ENCODE data around the gene CMPK1. TPM values are rescaled to one million over a fixed set of nuclear protein-coding genes. Genes with fewer than 3 reads are reported as not detected.

CMPK1 gene
- total RNA-seq, 2 experiments from 2014 or later: 116 TPM

DNA sequence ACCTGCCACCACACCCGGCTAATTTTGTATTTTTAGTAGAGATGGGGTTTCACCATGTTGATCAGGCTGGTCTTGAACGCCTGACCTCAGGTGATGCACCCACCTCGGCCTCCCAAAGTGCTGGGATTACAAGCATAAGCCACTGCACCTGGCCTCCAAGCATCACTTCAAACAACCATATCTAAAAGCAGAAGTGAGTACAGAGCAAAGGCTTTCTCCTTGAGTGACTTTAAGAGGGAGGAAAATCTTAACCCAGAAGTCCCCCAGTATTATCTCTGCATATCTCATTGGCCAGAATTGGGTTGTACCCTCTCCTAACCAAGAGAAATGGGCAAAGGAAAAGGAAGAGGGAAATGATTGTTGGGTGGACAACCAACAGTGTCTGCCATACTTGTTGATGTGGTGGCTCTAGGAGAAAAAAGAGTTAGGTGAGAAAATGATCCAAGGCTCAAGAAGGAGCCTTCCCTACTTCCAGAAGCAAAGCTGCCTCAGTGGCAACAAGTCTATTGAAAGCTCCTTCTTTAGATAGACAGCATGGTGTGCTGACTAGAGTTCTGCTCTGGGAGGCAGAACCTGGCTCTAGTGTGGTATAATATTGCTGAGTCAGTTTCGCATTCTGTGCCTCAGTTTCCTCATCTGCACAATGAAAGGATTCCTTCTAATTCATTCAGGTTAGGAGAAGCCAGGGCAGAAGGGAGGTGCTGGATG, 65.7 kb downstream of the CMPK1 start:
- H3K27me3 Mint-ChIP-seq: peaks cover 6% of the 10 kb centered on the region
- no peak for DNase-seq
- intact Hi-C loops (cut with micrococcal nuclease): no loop called here
- ChIA-PET CTCF (interaction anchor here (1.5 kb wide), 1 partner anchor 38 kb away, joined by 3 read pairs; the partner anchor contains the start of gene FOXD2), POLR2A (no interaction called here)
- H3K4me1 Mint-ChIP-seq (ENCODE audit: low read depth): no peaks in the 10 kb centered on the region
- no peaks in the 10 kb centered on the region for H3K36me3 Mint-ChIP-seq
- no peaks in the 10 kb centered on the region for H3K9me3 Mint-ChIP-seq
- no peak overlapping the region for H3K27ac Mint-ChIP-seq
- H3K4me3 Mint-ChIP-seq: no peak overlapping the region

DNA sequence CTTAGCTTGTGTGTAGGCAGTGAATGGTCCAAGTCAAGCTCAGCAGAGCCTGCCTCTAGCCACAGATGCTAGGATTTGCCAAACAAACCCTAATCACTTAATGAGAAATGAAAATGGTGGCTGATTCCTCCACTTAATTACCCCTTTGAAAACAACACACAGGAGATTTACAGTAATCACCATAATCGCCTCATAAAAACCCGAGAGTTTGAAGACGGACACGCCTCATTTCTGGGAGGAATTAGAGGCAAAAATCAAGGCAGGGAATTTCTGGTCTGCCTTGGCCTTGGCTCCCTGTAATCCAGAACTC, 66.2 kb downstream of the CMPK1 start:
- no peak for DNase-seq
- POLR2A ChIA-PET: no interaction called here
- CTCF ChIA-PET: no interaction called here
- H3K4me1 Mint-ChIP-seq (ENCODE audit: low read depth): no peaks in the 10 kb centered on the region
- intact Hi-C loops (cut with micrococcal nuclease): no loop called here
- H3K4me3 Mint-ChIP-seq: no peak overlapping the region
- H3K9me3 Mint-ChIP-seq: no peaks in the 10 kb centered on the region
- H3K36me3 Mint-ChIP-seq: no peaks in the 10 kb centered on the region
- H3K27me3 Mint-ChIP-seq: peaks cover 6% of the 10 kb centered on the region
- H3K27ac Mint-ChIP-seq: no peak overlapping the region

DNA sequence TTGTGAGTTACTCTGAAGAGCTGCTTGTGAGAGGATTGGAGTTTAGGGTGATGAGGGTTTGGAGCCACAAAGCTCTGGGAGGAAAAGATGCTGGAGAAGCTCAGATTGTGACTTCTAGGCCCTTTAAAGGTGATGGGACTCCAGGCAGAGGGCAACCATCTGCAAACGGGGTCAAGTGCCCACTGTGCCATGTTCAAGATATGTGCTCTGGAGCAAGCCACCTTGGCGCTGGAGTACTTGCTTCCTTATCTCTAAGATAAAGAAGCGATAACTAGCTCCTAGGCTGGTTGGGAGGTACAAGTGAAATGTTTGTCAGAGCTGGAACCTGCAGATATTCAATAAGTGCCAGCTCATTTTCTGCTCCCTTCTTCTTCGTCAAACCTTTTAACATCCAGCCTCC, 68.2 kb downstream of the CMPK1 start:
- POLR2A ChIA-PET: no interaction called here
- H3K4me3 Mint-ChIP-seq: no peak overlapping the region
- no peak for DNase-seq

DNA sequence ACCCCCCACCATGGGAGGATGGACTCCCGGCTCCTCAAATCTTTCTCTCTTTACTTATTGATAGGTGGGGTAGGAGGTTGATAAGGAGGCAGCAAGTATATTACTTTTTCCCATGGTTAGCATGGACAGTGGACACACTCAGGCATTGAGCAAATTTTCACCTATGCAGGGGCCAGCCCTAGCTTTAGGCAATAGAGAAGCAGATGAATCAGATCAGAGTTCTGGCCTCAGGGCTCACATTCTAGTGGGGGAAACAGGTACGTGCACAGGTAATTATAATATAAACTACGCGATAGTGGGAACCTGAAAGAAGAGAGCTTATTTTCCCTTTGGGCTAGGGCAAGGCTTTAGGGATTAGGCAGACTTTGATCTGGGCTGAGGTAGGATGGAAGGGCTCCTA, 69.0 kb downstream of the CMPK1 start:
- H3K9me3 Mint-ChIP-seq: no peaks in the 10 kb centered on the region

More for the DNA sequence above, 68.2 kb downstream of the CMPK1 start:
- H3K36me3 Mint-ChIP-seq: no peaks in the 10 kb centered on the region
- H3K27me3 Mint-ChIP-seq: peaks cover 8% of the 10 kb centered on the region
- no peaks in the 10 kb centered on the region for H3K4me1 Mint-ChIP-seq (ENCODE audit: low read depth)
- no peaks in the 10 kb centered on the region for H3K9me3 Mint-ChIP-seq
- intact Hi-C loops (cut with micrococcal nuclease): no loop called here
- CTCF ChIA-PET: interaction anchor here (1.0 to 1.1 kb wide), 3 partner anchors 14 to 223 kb away, joined by 3 read pairs; partner anchors contain the start of gene FOXD2
- no peak overlapping the region for H3K27ac Mint-ChIP-seq

DNA sequence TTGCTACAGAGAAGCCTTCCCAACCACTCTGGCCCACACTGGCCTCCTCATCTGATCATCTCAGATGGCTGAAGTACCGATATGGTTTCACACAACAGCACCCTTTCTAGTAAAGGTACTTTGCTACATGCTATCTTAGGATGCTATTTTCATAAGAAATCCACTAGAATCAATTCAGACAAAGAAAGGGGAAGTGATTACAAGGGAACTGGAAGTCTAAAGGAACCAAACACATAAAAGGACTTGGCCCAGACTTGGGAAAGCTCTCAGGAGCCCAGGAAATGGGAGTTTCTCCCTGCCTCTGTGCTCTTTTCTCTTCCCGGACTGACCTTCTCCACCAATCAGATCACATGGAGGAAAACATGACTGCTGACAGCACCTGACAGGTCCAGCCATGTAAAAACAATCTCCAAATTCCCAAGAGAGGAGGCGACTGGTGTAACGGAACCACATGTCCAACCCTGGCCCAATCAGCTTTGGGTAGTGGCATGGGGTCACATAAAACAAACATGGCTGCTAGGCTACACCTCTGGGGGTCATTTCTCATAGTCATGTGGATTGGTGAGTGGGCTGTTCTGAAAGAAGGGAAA, 69.8 kb downstream of the CMPK1 start:
- ChIA-PET CTCF (no interaction called here), POLR2A (no interaction called here)
- Mint-ChIP-seq H3K27ac (no peak overlapping the region), H3K4me3 (no peak overlapping the region), H3K9me3 (no peaks in the 10 kb centered on the region), H3K27me3 (peaks cover 8% of the 10 kb centered on the region), H3K36me3 (no peaks in the 10 kb centered on the region), H3K4me1 (ENCODE audit: low read depth) (no peaks in the 10 kb centered on the region)
- intact Hi-C loops (cut with micrococcal nuclease): no loop called here
- DNase-seq: no peak

More for the DNA sequence above, 69.0 kb downstream of the CMPK1 start:
- ChIA-PET CTCF (interaction anchor here (1.0 to 1.1 kb wide), 2 partner anchors 15 to 224 kb away, joined by 3 read pairs; no protein-coding TSS in a partner anchor), POLR2A (no interaction called here)
- Mint-ChIP-seq H3K36me3 (no peaks in the 10 kb centered on the region), H3K27ac (no peak overlapping the region), H3K4me3 (no peak overlapping the region), H3K4me1 (ENCODE audit: low read depth) (no peaks in the 10 kb centered on the region), H3K27me3 (peaks cover 8% of the 10 kb centered on the region)
- DNase-seq: no peak
- intact Hi-C loops (cut with micrococcal nuclease): no loop called here

DNA sequence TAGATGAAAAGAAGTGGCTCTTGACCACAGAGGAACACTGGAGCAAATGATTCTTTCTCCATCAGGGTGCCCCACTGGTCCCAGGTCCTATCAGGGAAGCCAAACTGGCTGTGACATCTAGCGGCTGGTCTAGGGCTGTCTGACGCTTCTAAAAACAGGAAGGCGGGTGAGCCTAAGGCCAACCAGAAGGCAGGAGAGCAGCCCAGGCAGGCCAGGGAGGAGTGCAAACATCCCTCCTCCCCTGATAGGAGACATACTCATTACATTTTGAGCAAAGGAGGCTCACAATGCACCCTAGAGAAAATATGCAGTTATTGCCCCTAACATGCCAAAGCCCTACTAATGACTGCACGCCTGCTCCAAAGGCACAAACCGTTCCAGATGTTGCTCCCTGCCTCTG, 72.1 kb downstream of the CMPK1 start:
- Mint-ChIP-seq H3K4me1 (ENCODE audit: low read depth) (no peaks in the 10 kb centered on the region), H3K27ac (no peak overlapping the region), H3K9me3 (no peaks in the 10 kb centered on the region), H3K36me3 (no peaks in the 10 kb centered on the region), H3K27me3 (peaks cover 6% of the 10 kb centered on the region), H3K4me3 (no peak overlapping the region)
- no peak for DNase-seq
- intact Hi-C loops (cut with micrococcal nuclease): no loop called here
- CTCF ChIA-PET: interaction anchor here (0.7 to 1.9 kb wide), 2 partner anchors 17 to 23 kb away, joined by 4 to 6 read pairs; no protein-coding TSS in a partner anchor
- POLR2A ChIA-PET: no interaction called here

DNA sequence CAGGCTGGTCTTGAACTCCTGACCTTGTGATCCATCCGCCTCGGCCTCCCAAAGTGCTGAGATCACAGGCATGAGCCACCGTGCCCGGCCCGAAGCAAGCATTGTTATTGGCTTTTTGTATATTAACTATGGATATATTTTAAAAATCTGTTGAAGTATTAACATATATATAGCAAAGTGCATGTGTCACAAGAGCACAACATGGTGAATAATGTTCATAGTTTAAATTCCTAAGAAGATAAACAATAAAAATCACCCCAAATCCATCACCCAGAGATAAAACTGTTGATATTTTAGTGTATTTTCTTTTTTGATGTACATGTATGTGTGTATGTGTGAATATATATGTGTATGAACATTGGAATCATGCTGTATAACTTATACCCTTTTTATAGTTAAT, 73.4 kb downstream of the CMPK1 start:
- peaks cover 6% of the 10 kb centered on the region for H3K27me3 Mint-ChIP-seq
- H3K36me3 Mint-ChIP-seq: no peaks in the 10 kb centered on the region
- POLR2A ChIA-PET: no interaction called here
- intact Hi-C loops (cut with micrococcal nuclease): no loop called here
- no peaks in the 10 kb centered on the region for H3K9me3 Mint-ChIP-seq
- H3K4me1 Mint-ChIP-seq (ENCODE audit: low read depth): no peaks in the 10 kb centered on the region
- H3K4me3 Mint-ChIP-seq: no peak overlapping the region
- no peak for DNase-seq
- CTCF ChIA-PET: interaction anchor here (1.9 kb wide), 1 partner anchor 18 kb away, joined by 6 read pairs; no protein-coding TSS in a partner anchor
- no peak overlapping the region for H3K27ac Mint-ChIP-seq

DNA sequence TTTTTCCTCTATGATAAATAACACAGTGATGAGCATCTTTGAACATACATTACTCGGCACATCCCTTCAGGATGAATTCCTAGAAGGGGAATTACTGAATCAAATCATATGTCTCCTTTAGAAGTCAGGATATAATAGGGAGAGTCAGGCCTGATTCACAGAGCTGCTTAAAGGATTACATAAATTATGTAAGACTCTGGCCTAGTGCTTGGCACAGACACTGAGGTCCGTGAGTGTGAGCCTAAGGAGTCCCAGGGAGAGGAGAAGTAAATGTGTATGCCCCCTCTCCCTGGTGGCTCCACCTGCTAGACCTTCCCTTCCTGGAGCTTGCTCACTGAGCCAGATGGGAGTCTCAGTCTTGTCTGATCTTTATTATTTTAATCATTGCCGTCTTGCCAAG, 73.9 kb downstream of the CMPK1 start:
- no peak for DNase-seq
- H3K27me3 Mint-ChIP-seq: peaks cover 6% of the 10 kb centered on the region
- H3K4me3 Mint-ChIP-seq: no peak overlapping the region
- H3K36me3 Mint-ChIP-seq: no peaks in the 10 kb centered on the region
- no peaks in the 10 kb centered on the region for H3K9me3 Mint-ChIP-seq
- no peaks in the 10 kb centered on the region for H3K4me1 Mint-ChIP-seq (ENCODE audit: low read depth)
- intact Hi-C loops (cut with micrococcal nuclease): no loop called here
- POLR2A ChIA-PET: no interaction called here
- CTCF ChIA-PET: interaction anchor here (1.5 kb wide), 1 partner anchor 14 kb away, joined by 4 read pairs; no protein-coding TSS in a partner anchor
- H3K27ac Mint-ChIP-seq: no peak overlapping the region

DNA sequence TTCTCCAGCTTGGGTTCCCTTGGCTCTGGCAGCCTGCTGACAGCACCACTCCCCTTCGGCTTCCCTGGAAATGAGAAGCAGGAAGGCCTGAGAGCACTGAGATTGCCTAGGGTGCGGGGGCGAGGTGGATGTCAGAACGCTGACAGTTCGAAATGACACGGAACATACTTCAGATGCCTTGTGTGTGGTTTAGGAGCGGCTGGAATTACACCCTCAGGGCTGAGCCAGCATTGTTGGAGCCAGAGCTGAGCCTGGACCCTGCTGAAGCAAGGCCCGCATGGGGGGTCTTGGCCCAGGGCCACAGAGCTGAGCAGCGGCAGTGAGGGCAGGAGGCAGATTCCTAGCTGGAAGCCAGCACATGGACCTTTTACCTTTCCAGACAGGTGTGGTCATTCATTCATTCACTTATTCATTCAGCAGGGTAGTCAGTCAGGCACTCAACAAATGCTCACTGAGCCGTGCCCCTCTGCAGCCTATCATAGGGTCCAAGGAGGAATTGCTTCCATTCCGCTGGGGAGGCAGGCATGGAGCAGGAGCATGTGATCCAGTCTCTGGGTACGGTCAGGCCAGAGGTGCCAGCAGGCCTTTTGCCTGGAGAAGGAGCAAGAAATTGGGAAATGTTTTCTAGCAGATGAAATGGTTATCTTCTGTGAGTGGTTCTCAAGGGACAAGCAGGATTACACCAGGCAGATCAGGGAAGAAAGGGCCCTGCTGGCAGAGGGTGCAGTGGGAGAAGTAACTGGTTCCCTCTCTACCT, 75.9 kb downstream of the CMPK1 start:
- Mint-ChIP-seq H3K27me3 (peaks cover 7% of the 10 kb centered on the region), H3K4me1 (ENCODE audit: low read depth) (no peaks in the 10 kb centered on the region), H3K4me3 (no peak overlapping the region), H3K27ac (no peak overlapping the region), H3K36me3 (no peaks in the 10 kb centered on the region), H3K9me3 (no peaks in the 10 kb centered on the region)
- ChIA-PET POLR2A (no interaction called here), CTCF (no interaction called here)
- DNase-seq: no peak
- intact Hi-C loops (cut with micrococcal nuclease): no loop called here

DNA sequence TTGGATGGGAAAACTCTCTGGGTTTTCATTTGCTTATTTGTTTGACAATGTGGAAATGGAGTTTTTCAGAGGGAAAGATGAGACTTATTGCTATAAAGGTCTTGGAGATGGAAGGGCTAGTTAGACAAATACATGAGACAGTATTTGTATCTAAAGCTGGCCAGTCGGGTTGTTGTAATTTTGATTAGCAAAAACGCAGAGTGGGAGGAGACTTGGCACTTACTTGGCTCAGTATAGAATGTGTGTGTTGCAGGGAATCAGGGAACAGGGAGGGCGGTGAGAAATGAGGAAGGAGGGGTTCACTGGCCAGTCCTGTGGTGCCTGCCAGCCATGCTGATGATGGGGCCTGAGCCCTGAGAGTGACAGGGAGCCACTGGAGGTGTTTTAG, 76.5 kb downstream of the CMPK1 start:
- H3K36me3 Mint-ChIP-seq: no peaks in the 10 kb centered on the region
- no peak overlapping the region for H3K27ac Mint-ChIP-seq
- H3K4me3 Mint-ChIP-seq: no peak overlapping the region
- intact Hi-C loops (cut with micrococcal nuclease): no loop called here
- no peaks in the 10 kb centered on the region for H3K4me1 Mint-ChIP-seq (ENCODE audit: low read depth)
- POLR2A ChIA-PET: no interaction called here
- H3K9me3 Mint-ChIP-seq: no peaks in the 10 kb centered on the region
- CTCF ChIA-PET: no interaction called here
- no peak for DNase-seq
- peaks cover 7% of the 10 kb centered on the region for H3K27me3 Mint-ChIP-seq

DNA sequence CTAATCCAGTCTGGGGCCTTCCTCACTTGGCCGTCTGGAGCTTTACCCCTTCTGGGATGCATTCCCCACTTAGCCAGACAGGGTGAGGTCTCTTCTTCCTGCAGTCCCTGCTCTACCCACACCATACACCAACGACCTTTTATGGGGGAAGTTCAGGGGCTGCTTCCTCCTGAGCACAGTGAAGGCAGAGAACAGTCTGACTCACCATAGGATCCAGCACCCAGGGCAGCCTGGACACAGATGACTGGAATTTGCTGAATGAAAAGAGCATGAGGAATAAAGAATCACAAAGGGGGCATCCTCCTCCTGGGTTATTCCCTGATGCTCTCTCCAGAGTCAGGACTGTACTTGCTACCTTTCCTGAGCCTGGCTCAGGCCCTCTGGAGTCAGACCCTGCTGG, 77.8 kb downstream of the CMPK1 start:
- H3K4me1 Mint-ChIP-seq (ENCODE audit: low read depth): no peaks in the 10 kb centered on the region
- no peaks in the 10 kb centered on the region for H3K9me3 Mint-ChIP-seq
- H3K27ac Mint-ChIP-seq: no peak overlapping the region
- CTCF ChIA-PET: interaction anchor here (0.6 kb wide), 1 partner anchor 47 kb away, joined by 3 read pairs; no protein-coding TSS in a partner anchor
- no peaks in the 10 kb centered on the region for H3K36me3 Mint-ChIP-seq
- intact Hi-C loops (cut with micrococcal nuclease): no loop called here
- H3K4me3 Mint-ChIP-seq: no peak overlapping the region
- DNase-seq: no peak
- peaks cover 15% of the 10 kb centered on the region for H3K27me3 Mint-ChIP-seq
- POLR2A ChIA-PET: no interaction called here

DNA sequence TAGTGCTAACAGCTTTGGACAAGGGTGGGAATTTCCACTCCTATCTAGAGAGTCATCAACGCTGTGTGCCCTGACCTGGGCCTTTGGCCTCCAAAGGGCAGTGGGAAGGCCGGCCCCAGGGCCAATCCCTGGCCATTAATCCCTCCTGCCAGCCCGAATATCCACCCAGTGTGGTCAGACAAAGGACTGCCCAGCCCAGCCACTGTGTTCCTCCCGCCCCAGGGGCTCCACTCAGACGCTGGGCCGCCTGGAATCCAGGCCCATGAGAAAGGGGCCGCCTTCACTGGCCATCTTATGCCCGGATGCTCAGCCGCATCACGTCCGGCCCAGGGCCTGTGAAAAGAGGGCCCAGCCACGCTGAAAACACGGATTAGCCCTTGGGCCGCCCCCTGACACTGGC, 78.8 kb downstream of the CMPK1 start:
- POLR2A ChIA-PET: no interaction called here
- CTCF ChIA-PET: interaction anchor here (1.0 to 1.8 kb wide), 2 partner anchors 11 to 24 kb away, joined by 3 to 6 read pairs; no protein-coding TSS in a partner anchor
- Mint-ChIP-seq H3K27me3 (peaks cover 20% of the 10 kb centered on the region), H3K9me3 (no peaks in the 10 kb centered on the region), H3K4me1 (ENCODE audit: low read depth) (no peaks in the 10 kb centered on the region), H3K4me3 (no peak overlapping the region), H3K27ac (no peak overlapping the region), H3K36me3 (no peaks in the 10 kb centered on the region)
- intact Hi-C loops (cut with micrococcal nuclease): no loop called here
- no peak for DNase-seq

Measured in activated CD4-positive, alpha-beta memory T cell treated with anti-CD3 and anti-CD28 coated beads for 36 hours (primary cell).